GM12878 (cell line): ENCODE measurements around the gene CLEC4M. TPM values are rescaled to one million over a fixed set of nuclear protein-coding genes. Genes with fewer than 3 reads are reported as not detected.

Source experiments
- ATAC-seq: fragments of 200-7000 bp; cut with Tn5 transposase; 3 replicates; pipeline ENCODE4 v1.9.1; 2020; ENCODE audit warnings: mild to moderate bottlenecking, moderate library complexity
- BruUV-seq: library from RNA; stranded (reverse); fragments of 400-500 nt; replicated peaks from 2 replicates; lab custom pipeline; 2021; lab: Mats Ljungman, UMichigan
- CTCF ChIA-PET: fragments of 300-600 bp; sonication (Branson Sonifier 250); formaldehyde crosslinking; extraction: SDS; loops from one replicate; lab custom pipeline; 2021; ENCODE audit warnings: inconsistent platforms; lab: Yijun Ruan, JAX
- POLR2A ChIA-PET: fragments of 350-600 bp; formaldehyde crosslinking; extraction: SDS; loops from one replicate; lab custom pipeline; 2021; ENCODE audit warnings: inconsistent platforms; lab: Charles Lee
- RAD21 ChIA-PET: fragments of 300-600 bp; sonication (Branson Sonifier 250); formaldehyde crosslinking; loops from one replicate; lab custom pipeline; 2023; ENCODE audit warnings: antibody characterized with exemption; ENCODE audit not compliant: unreplicated experiment; lab: Charles Lee
- SMC1A ChIA-PET: fragments of 300-600 bp; sonication (Branson Sonifier 250); formaldehyde crosslinking; loops from one replicate; lab custom pipeline; 2023; ENCODE audit not compliant: unreplicated experiment, uncharacterized antibody; lab: Charles Lee
- DNase-seq: peaks from one replicate; pipeline ENCODE4 v3.0.0-alpha.2; 2011; ENCODE audit warnings: low read depth, low spot score
- FAIRE-seq: peaks from 3 replicates; lab custom pipeline; 2011; peaks lifted over from hg19 to GRCh38; lab: Jason Lieb, UNC
- H2AFZ ChIP-seq: 2 replicates; pipeline ENCODE4 v1.6.0; 2011; ENCODE audit warnings: low read depth, low read length, control low read depth; ENCODE audit not compliant: control insufficient read depth
- H3K27ac ChIP-seq: 2 replicates; pipeline ENCODE4 v1.5.1; 2011; ENCODE audit warnings: control low read depth; ENCODE audit not compliant: control insufficient read depth, insufficient read depth
- H3K27me3 ChIP-seq, 2 experiments: replicated peaks in 1 of 2; 2 replicates each; pipeline versions ENCODE4 v1.6.0 to v1.6.1; 2011; ENCODE audit warnings: low read length in 1 of 2; ENCODE audit not compliant: control insufficient read depth in 2 of 2, insufficient read depth in 2 of 2
- H3K36me3 ChIP-seq, 2 experiments: 2 replicates each; pipeline ENCODE4 v1.5.1; 2011; ENCODE audit warnings: low read length in 1 of 2; ENCODE audit not compliant: control insufficient read depth in 2 of 2, insufficient read depth in 2 of 2
- H3K4me1 ChIP-seq: 2 replicates; pipeline ENCODE4 v1.6.1; 2011; ENCODE audit warnings: mild to moderate bottlenecking, low read length, moderate library complexity, mixed read lengths; ENCODE audit not compliant: control insufficient read depth, insufficient read depth
- H3K4me2 ChIP-seq: 2 replicates; pipeline ENCODE4 v1.6.0; 2011; ENCODE audit warnings: control low read depth; ENCODE audit not compliant: control insufficient read depth, insufficient read depth
- H3K4me3 ChIP-seq: fragments of 200-600 bp; sonication (generic); 2 replicates; pipeline ENCODE4 v1.5.1; 2016
- H3K79me2 ChIP-seq: 2 replicates; pipeline ENCODE4 v1.6.0; 2011; ENCODE audit warnings: low read length; ENCODE audit not compliant: control insufficient read depth, insufficient read depth
- H3K9ac ChIP-seq: 2 replicates; pipeline ENCODE4 v1.8.0; 2011; ENCODE audit warnings: low read length, control low read depth, mixed read lengths; ENCODE audit not compliant: control insufficient read depth, insufficient read depth
- H3K9me3 ChIP-seq: replicated peaks from 3 replicates; pipeline ENCODE4 v1.5.1; 2011; ENCODE audit warnings: mild to moderate bottlenecking, low read length; ENCODE audit not compliant: control insufficient read depth, insufficient read depth
- H4K20me1 ChIP-seq: 2 replicates; pipeline ENCODE4 v1.6.0; 2011; ENCODE audit not compliant: control insufficient read depth, insufficient read depth
- ATF3 ChIP-seq: IDR thresholded peaks from 2 replicates; pipeline ENCODE4 v1.6.1; 2011; ENCODE audit warnings: low read depth, mild to moderate bottlenecking, low read length, moderate library complexity, borderline replicate concordance; ENCODE audit errors: extremely low read depth
- BCLAF1 ChIP-seq: fragments of 450-650 bp; IDR thresholded peaks from 2 replicates; pipeline ENCODE4 v1.6.1; 2017; ENCODE audit warnings: antibody characterized with exemption, mild to moderate bottlenecking, moderate library complexity
- CBX5 ChIP-seq: sonication (generic); IDR thresholded peaks from 2 replicates; pipeline ENCODE4 v1.6.1; 2016; ENCODE audit warnings: low read depth, moderate library complexity, mild to moderate bottlenecking, inconsistent platforms
- CEBPZ ChIP-seq: fragments of 150-350 bp; IDR thresholded peaks from 2 replicates; pipeline ENCODE4 v1.6.1; 2016; ENCODE audit warnings: low read depth, low read length
- CREM ChIP-seq: IDR thresholded peaks from 2 replicates; pipeline ENCODE4 v1.6.1; 2014; ENCODE audit warnings: antibody characterized with exemption, low read depth
- KAT2A ChIP-seq: conservative IDR thresholded peaks from 2 replicates; pipeline ENCODE4 v1.6.1; 2011; ENCODE audit warnings: low read depth, low read length; ENCODE audit not compliant: control insufficient read depth
- POU2F2 ChIP-seq: IDR thresholded peaks from 3 replicates; pipeline ENCODE4 v1.6.1; 2011; ENCODE audit warnings: low read depth, mild to moderate bottlenecking, low read length, borderline replicate concordance
- SMARCA5 ChIP-seq: fragments of 450-650 bp; IDR thresholded peaks from 2 replicates; pipeline ENCODE4 v1.6.1; 2017; ENCODE audit warnings: mild to moderate bottlenecking
- WGBS: methylation state at CpG from one replicate; pipeline ENCODE4 v1.1.6; 2016; ENCODE audit warnings: low lambda C conversion rate; ENCODE audit not compliant: insufficient replicate concordance, insufficient coverage; ENCODE audit errors: missing lambda C conversion rate; 5-methylcytosine and 5-hydroxymethylcytosine counted together
- in situ Hi-C: fragments of 300-500 bp; cut with MboI; formaldehyde crosslinking; loops from 9 replicates; pipeline ENCODE4 v1.14.3; 2018; ENCODE audit warnings: mixed read lengths
- intact Hi-C: fragments of 100-400 bp; cut with micrococcal nuclease; formaldehyde crosslinking; loops from one replicate; pipeline ENCODE4 v1.14.2; 2022; ENCODE audit not compliant: unreplicated experiment
- polyA plus RNA-seq, 11 experiments: library from polyadenylated mRNA; depleted of rRNA in 4 of 11; unstranded in 6 of 11; stranded (reverse) in 5 of 11; fragments of >200 nt; fragmentation: Nextera tagmentation in 4 of 11; fragmentation: Illumina TruSeq in 1 of 11; extraction: Ambion mirVana in 4 of 11; extraction: Trizol in 1 of 11; gene quantifications; 1 replicate in 1 of 11; 2 replicates in 10 of 11; pipeline versions ENCODE4 v1.2.1 to v1.2.3, GENCODE V29; 2011 to 2016; ENCODE audit warnings: inconsistent platforms in 2 of 11, missing spikeins in 2 of 11, low read depth in 1 of 11
- total RNA-seq, 4 experiments: library from RNA; depleted of rRNA in 3 of 4; stranded (reverse); fragments of >200 nt in 3 of 4; fragmentation: Illumina TruSeq in 1 of 4; extraction: Trizol in 1 of 4; gene quantifications; 2 replicates each; pipeline versions ENCODE4 v1.2.1 to v1.2.3, GENCODE V29; 2013 to 2021

The CLEC4M gene
- total and polyA plus RNA-seq, 10 of the 15 experiments (the other 5 are each of a cell fraction or from before 2014, with no cell fraction given), result 0.11 to 0.42 (median 0.25) TPM; not detected in 1

GRCh38 chr19:7806234-7806633 lies 43.2 kb downstream of the CLEC4M start:
- H3K9ac ChIP-seq, result no peak overlapping the region
- FAIRE-seq (no peak), DNase-seq (no peak), ATAC-seq (no peak)
- H4K20me1 ChIP-seq, result no peaks in the 10 kb centered on the region
- ChIA-PET RAD21 (interaction anchor here (1.0 kb wide), 1 partner anchor 127 kb away, joined by 4 read pairs; no protein-coding TSS in a partner anchor), SMC1A (no interaction called here), CTCF (interaction anchor here (1.5 kb wide), 1 partner anchor 125 kb away, joined by 3 read pairs; the partner anchor contains the start of gene TRAPPC5)
- WGBS, result 70% methylated on average over 3 of the region's 3 CpGs
- no peaks in the 10 kb centered on the region for H3K36me3 ChIP-seq
- H3K9me3 ChIP-seq, result peaks cover 15% of the 10 kb centered on the region
- H2AFZ ChIP-seq, result no peak overlapping the region
- H3K4me1 ChIP-seq, result peaks cover 15% of the 10 kb centered on the region
- no peak overlapping the region for H3K4me2 ChIP-seq
- H3K27ac ChIP-seq, result no peak overlapping the region
- H3K79me2 ChIP-seq, result no peaks in the 10 kb centered on the region
- no peak for TF ChIP-seq SMARCA5
- no peak for TF ChIP-seq CREM
- no peak for TF ChIP-seq KAT2A
- no peak for TF ChIP-seq POU2F2
- TF ChIP-seq ATF3, result no peak
- TF ChIP-seq, all 136 proteins: peak for 0
- no peak overlapping the region for H3K4me3 ChIP-seq
- no peaks in the 10 kb centered on the region for H3K27me3 ChIP-seq
- in situ Hi-C loops, result no loop called here
- intact Hi-C loops, result loop anchor here (5.0 kb wide), 2 partner anchors 104 to 704 kb away; partner anchors contain the start of gene FCER2
- no TSS peak for BruUV-seq
- POLR2A ChIA-PET, result no interaction called here

- intact Hi-C loops, result loop anchor here (5.0 kb wide), 2 partner anchors 105 to 705 kb away; partner anchors contain the start of gene FCER2
- CTCF ChIA-PET, result interaction anchor here (1.5 kb wide), 1 partner anchor 126 kb away, joined by 3 read pairs; the partner anchor contains the start of gene TRAPPC5
- H3K4me1 ChIP-seq, result peaks cover 15% of the 10 kb centered on the region
- WGBS, result 63% methylated on average over 9 of the region's 9 CpGs
- POLR2A ChIA-PET, result interaction anchor here (0.6 kb wide), 1 partner anchor 107 kb away, joined by 3 read pairs; no protein-coding TSS in a partner anchor
- BruUV-seq, result no TSS peak
- H3K9me3 ChIP-seq, result peaks cover 14% of the 10 kb centered on the region
- TF ChIP-seq CBX5 (no peak), CEBPZ (no peak), BCLAF1 (no peak)
- H3K4me2 ChIP-seq, result peak overlapping the region; percentile 44; the same call in 1 of the 2 replicates
- H3K36me3 ChIP-seq, result no peaks in the 10 kb centered on the region
- ATAC-seq, result no peak
- H4K20me1 ChIP-seq, result no peaks in the 10 kb centered on the region
- H3K79me2 ChIP-seq, result no peaks in the 10 kb centered on the region
- FAIRE-seq, result no peak
- no peak overlapping the region for H2AFZ ChIP-seq
- SMC1A ChIA-PET, result interaction anchor here (1.0 kb wide), 1 partner anchor 13 kb away, joined by 3 read pairs; no protein-coding TSS in a partner anchor
- H3K27me3 ChIP-seq, result no peaks in the 10 kb centered on the region
- 0 out of 2 replicates have a peak overlapping the region, but pooled peaks have one; percentile 22 for H3K27ac ChIP-seq
- RAD21 ChIA-PET, result no interaction called here
- H3K9ac ChIP-seq, result no peak overlapping the region
- in situ Hi-C loops, result no loop called here
- no peak for DNase-seq
- H3K4me3 ChIP-seq, result no peak overlapping the region
These were observed 43.8 kb downstream of the CLEC4M start for GRCh38 chr19:7806876-7807275.
